SK-N-SH (cell line): Measurements from ENCODE around the gene HDAC7.

ENCODE experiments used
- EP300 ChIP-seq, 2 experiments: IDR thresholded peaks; 2 replicates each; pipeline versions ENCODE4 v1.4.0 to v1.6.1; 2012; ENCODE audit warnings: borderline replicate concordance in 1 of 2, low read depth in 1 of 2, low read length in 1 of 2
- FOXJ3 ChIP-seq: sonication (generic); formaldehyde crosslinking; IDR thresholded peaks from 2 replicates; pipeline ENCODE4 v1.5.1; 2020; ENCODE audit warnings: mild to moderate bottlenecking, missing genetic modification reagents
- JUND ChIP-seq: IDR thresholded peaks from 2 replicates; pipeline ENCODE4 v1.4.0; 2012
- MXI1 ChIP-seq: IDR thresholded peaks from 2 replicates; pipeline ENCODE4 v1.6.1; 2012; ENCODE audit warnings: mild to moderate bottlenecking, low read depth, low read length, improper control_type of control experiment
- NRF1 ChIP-seq: IDR thresholded peaks from 2 replicates; pipeline ENCODE4 v1.6.1; 2012; ENCODE audit warnings: low read depth, mild to moderate bottlenecking, low read length
- RCOR1 ChIP-seq: fragments of 150-350 bp; IDR thresholded peaks from 2 replicates; pipeline ENCODE4 v1.6.1; 2017; ENCODE audit warnings: antibody characterized with exemption, low read length
- SIN3A ChIP-seq: IDR thresholded peaks from 2 replicates; pipeline ENCODE4 v1.6.1; 2012; ENCODE audit warnings: low read depth, mild to moderate bottlenecking, low read length, moderate library complexity, borderline replicate concordance
- TF ChIP-seq, protein P1 (sequence below): fragments of 200-600 bp; sonication (generic); IDR thresholded peaks from 2 replicates; pipeline ENCODE4 v1.6.1; 2017; ENCODE audit warnings: antibody characterized with exemption, mild to moderate bottlenecking, moderate library complexity
- TF ChIP-seq, protein P2 (sequence below): IDR thresholded peaks from 2 replicates; pipeline ENCODE4 v1.4.0; 2012; ENCODE audit warnings: low read depth, borderline replicate concordance

DNA sequence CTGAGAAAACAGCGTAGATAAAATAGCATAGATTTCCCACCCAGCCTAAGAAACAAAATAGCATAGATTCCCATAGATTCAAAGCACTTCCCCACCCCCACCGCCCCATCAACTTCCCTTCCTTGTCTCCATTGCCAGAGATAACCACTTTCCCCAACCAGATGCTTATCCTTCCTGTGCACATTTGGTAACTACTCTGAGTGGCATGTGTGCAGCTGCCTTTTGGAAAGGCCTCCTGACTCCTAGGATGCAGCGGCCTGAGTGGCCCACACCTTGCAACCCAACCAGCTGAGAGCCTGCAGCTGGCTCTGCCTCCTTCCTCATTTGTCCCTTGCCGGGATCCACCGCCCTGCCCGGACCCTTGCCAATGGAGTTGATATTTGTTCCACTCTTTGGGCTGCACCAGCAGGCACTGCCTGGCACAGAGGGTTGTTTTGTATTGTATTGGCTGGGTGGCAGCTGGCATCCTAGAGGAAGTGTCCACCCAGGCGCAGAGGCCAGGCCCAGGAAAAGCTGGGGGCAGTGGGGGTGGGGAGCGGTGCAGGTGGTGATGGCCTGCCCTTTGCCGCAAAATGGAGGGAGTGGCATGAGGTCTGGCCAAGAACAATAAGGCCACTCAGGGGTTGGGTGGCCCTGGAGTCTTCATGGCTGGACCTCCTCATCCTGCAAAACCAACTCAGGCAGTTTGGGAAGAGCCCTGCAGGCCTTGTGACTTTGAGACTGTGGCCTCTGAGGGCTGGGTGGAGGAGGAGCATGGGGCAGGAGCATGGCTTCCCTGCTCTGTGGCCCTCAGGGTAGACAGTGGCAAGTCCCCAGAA, 41.8 kb downstream of the HDAC7 start:
- TF ChIP-seq, protein P1, sequence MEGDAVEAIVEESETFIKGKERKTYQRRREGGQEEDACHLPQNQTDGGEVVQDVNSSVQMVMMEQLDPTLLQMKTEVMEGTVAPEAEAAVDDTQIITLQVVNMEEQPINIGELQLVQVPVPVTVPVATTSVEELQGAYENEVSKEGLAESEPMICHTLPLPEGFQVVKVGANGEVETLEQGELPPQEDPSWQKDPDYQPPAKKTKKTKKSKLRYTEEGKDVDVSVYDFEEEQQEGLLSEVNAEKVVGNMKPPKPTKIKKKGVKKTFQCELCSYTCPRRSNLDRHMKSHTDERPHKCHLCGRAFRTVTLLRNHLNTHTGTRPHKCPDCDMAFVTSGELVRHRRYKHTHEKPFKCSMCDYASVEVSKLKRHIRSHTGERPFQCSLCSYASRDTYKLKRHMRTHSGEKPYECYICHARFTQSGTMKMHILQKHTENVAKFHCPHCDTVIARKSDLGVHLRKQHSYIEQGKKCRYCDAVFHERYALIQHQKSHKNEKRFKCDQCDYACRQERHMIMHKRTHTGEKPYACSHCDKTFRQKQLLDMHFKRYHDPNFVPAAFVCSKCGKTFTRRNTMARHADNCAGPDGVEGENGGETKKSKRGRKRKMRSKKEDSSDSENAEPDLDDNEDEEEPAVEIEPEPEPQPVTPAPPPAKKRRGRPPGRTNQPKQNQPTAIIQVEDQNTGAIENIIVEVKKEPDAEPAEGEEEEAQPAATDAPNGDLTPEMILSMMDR: no peak
- TF ChIP-seq EP300 (IDR thresholded peaks at IDR 0.05; ENCODE audit: borderline replicate concordance in 1 of 2, low read depth in 1 of 2, low read length in 1 of 2) (no peak; a peak in 1 of 4 replicates), RCOR1 (peak; percentile 41; the same call in 1 of the 2 replicates), NRF1 (no peak), SIN3A (no peak), FOXJ3 (CRISPR knock-in tag) (no peak), JUND (no peak), MXI1 (no peak; the same call in 1 of the 2 replicates)
- TF ChIP-seq, protein P2, sequence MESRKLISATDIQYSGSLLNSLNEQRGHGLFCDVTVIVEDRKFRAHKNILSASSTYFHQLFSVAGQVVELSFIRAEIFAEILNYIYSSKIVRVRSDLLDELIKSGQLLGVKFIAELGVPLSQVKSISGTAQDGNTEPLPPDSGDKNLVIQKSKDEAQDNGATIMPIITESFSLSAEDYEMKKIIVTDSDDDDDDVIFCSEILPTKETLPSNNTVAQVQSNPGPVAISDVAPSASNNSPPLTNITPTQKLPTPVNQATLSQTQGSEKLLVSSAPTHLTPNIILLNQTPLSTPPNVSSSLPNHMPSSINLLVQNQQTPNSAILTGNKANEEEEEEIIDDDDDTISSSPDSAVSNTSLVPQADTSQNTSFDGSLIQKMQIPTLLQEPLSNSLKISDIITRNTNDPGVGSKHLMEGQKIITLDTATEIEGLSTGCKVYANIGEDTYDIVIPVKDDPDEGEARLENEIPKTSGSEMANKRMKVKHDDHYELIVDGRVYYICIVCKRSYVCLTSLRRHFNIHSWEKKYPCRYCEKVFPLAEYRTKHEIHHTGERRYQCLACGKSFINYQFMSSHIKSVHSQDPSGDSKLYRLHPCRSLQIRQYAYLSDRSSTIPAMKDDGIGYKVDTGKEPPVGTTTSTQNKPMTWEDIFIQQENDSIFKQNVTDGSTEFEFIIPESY: no peak
